ENCODE data around the gene IFT81.

Gene IFT81

GRCh38 chr12:110135806-110136205 lies 11.6 kb downstream of the IFT81 start:
- no peaks in the 10 kb centered on the region for H3K27me3 ChIP-seq
- no peak overlapping the region for H3K4me3 ChIP-seq (ENCODE audit: low read depth in 1 of 2, low read length in 1 of 2)
- no peaks in the 10 kb centered on the region for H3K9me3 ChIP-seq
- H3K4me1 ChIP-seq (ENCODE audit: control insufficient read depth in 1 of 2, insufficient read depth in 1 of 2, low read depth in 1 of 2, low read length in 1 of 2) = no peaks in the 10 kb centered on the region
- no peak for TF ChIP-seq CTCF (IDR thresholded peaks at IDR 0.05)
- H3K36me3 ChIP-seq = no peaks in the 10 kb centered on the region
- H3K27ac ChIP-seq = no peak overlapping the region

GRCh38 chr12:110137786-110138185 lies 13.6 kb downstream of the IFT81 start:
- H3K4me3 ChIP-seq (ENCODE audit: low read depth in 1 of 2, low read length in 1 of 2) = no peak overlapping the region
- no peaks in the 10 kb centered on the region for H3K4me1 ChIP-seq (ENCODE audit: control insufficient read depth in 1 of 2, insufficient read depth in 1 of 2, low read depth in 1 of 2, low read length in 1 of 2)
- H3K9me3 ChIP-seq = no peaks in the 10 kb centered on the region
- H3K27ac ChIP-seq = no peak overlapping the region
- no peaks in the 10 kb centered on the region for H3K27me3 ChIP-seq
- no peaks in the 10 kb centered on the region for H3K36me3 ChIP-seq
- TF ChIP-seq CTCF (IDR thresholded peaks at IDR 0.05) = no peak

- no peaks in the 10 kb centered on the region for H3K9me3 ChIP-seq
- no peak overlapping the region for H3K4me3 ChIP-seq (ENCODE audit: low read depth in 1 of 2, low read length in 1 of 2)
- no peaks in the 10 kb centered on the region for H3K36me3 ChIP-seq
- no peaks in the 10 kb centered on the region for H3K27me3 ChIP-seq
- no peak overlapping the region for H3K27ac ChIP-seq
- H3K4me1 ChIP-seq (ENCODE audit: control insufficient read depth in 1 of 2, insufficient read depth in 1 of 2, low read depth in 1 of 2, low read length in 1 of 2) = no peaks in the 10 kb centered on the region
- no peak for TF ChIP-seq CTCF (IDR thresholded peaks at IDR 0.05)
Measured at GRCh38 chr12:110141389-110141788, 17.2 kb downstream of the IFT81 start.

GRCh38 chr12:110146986-110147385 lies 22.8 kb downstream of the IFT81 start:
- TF ChIP-seq CTCF (IDR thresholded peaks at IDR 0.05) = no peak
- H3K27me3 ChIP-seq = no peaks in the 10 kb centered on the region
- no peak overlapping the region for H3K4me3 ChIP-seq (ENCODE audit: low read depth in 1 of 2, low read length in 1 of 2)

GRCh38 chr12:110149086-110149660 lies 25.0 kb downstream of the IFT81 start:
- TF ChIP-seq CTCF (IDR thresholded peaks at IDR 0.05) = no peak
- Histone ChIP-seq H3K4me3 (ENCODE audit: low read depth in 1 of 2, low read length in 1 of 2) (no peak overlapping the region), H3K27ac (no peak overlapping the region), H3K36me3 (no peaks in the 10 kb centered on the region), H3K9me3 (no peaks in the 10 kb centered on the region), H3K27me3 (no peaks in the 10 kb centered on the region), H3K4me1 (ENCODE audit: control insufficient read depth in 1 of 2, insufficient read depth in 1 of 2, low read depth in 1 of 2, low read length in 1 of 2) (no peaks in the 10 kb centered on the region)

More at GRCh38 chr12:110146986-110147385, 22.8 kb downstream of the IFT81 start:
- no peaks in the 10 kb centered on the region for H3K9me3 ChIP-seq
- H3K36me3 ChIP-seq = no peaks in the 10 kb centered on the region
- no peaks in the 10 kb centered on the region for H3K4me1 ChIP-seq (ENCODE audit: control insufficient read depth in 1 of 2, insufficient read depth in 1 of 2, low read depth in 1 of 2, low read length in 1 of 2)
- no peak overlapping the region for H3K27ac ChIP-seq

GRCh38 chr12:110156766-110157165 lies 32.6 kb downstream of the IFT81 start:
- no peaks in the 10 kb centered on the region for H3K36me3 ChIP-seq

More at GRCh38 chr12:110156766-110157165, 32.6 kb downstream of the IFT81 start:
- no peak for TF ChIP-seq CTCF (IDR thresholded peaks at IDR 0.05)
- H3K27ac ChIP-seq = no peak overlapping the region
- no peak overlapping the region for H3K4me3 ChIP-seq (ENCODE audit: low read depth in 1 of 2, low read length in 1 of 2)
- no peaks in the 10 kb centered on the region for H3K9me3 ChIP-seq
- H3K4me1 ChIP-seq (ENCODE audit: control insufficient read depth in 1 of 2, insufficient read depth in 1 of 2, low read depth in 1 of 2, low read length in 1 of 2) = no peaks in the 10 kb centered on the region
- no peaks in the 10 kb centered on the region for H3K27me3 ChIP-seq

Measured in neutrophil (primary cell).